HG03432 (cell line): ENCODE data around the gene TRIM26.

Source experiments
- ATAC-seq: cut with Tn5 transposase; IDR thresholded peaks from one replicate; pipeline ENCODE4 v1.9.1; 2021; ENCODE audit warnings: mild to moderate bottlenecking, moderate library complexity; ENCODE audit not compliant: unreplicated experiment

The TRIM26 gene

GRCh38 chr6:30211899-30212298 lies 1.3 kb downstream of the TRIM26 start:
- ATAC-seq, result no peak

- ATAC-seq, result no peak
Measured at GRCh38 chr6:30211306-30211705, 1.9 kb downstream of the TRIM26 start.

GRCh38 chr6:30207619-30208295 lies 5.4 kb downstream of the TRIM26 start:
- no peak for ATAC-seq

- no peak for ATAC-seq
Measured at GRCh38 chr6:30206799-30207618, 6.2 kb downstream of the TRIM26 start.

- ATAC-seq, result no peak
Measured at GRCh38 chr6:30206152-30206551, 7.1 kb downstream of the TRIM26 start.

- no peak for ATAC-seq
Measured at GRCh38 chr6:30204116-30204515, 9.1 kb downstream of the TRIM26 start.

GRCh38 chr6:30202366-30202765 lies 10.8 kb downstream of the TRIM26 start:
- ATAC-seq, result no peak

- peak; percentile 69 for ATAC-seq
Measured at GRCh38 chr6:30200551-30201281, 12.5 kb downstream of the TRIM26 start.

- ATAC-seq, result no peak
Measured at GRCh38 chr6:30198166-30199084, 14.8 kb downstream of the TRIM26 start.

- no peak for ATAC-seq
Measured at GRCh38 chr6:30196376-30196775, 16.8 kb downstream of the TRIM26 start.

GRCh38 chr6:30195951-30196350 lies 17.3 kb downstream of the TRIM26 start:
- no peak for ATAC-seq

- ATAC-seq, result no peak
Measured at GRCh38 chr6:30194797-30195690, 18.2 kb downstream of the TRIM26 start.

- no peak for ATAC-seq
Measured at GRCh38 chr6:30192076-30192475, 21.1 kb downstream of the TRIM26 start.

- ATAC-seq, result no peak
Measured at GRCh38 chr6:30188541-30188940, 24.7 kb downstream of the TRIM26 start.

GRCh38 chr6:30185846-30186484 lies 27.2 kb downstream of the TRIM26 start:
- no peak for ATAC-seq

GRCh38 chr6:30184417-30185031 lies 28.7 kb downstream of the TRIM26 start:
- no peak for ATAC-seq

GRCh38 chr6:30180145-30180544 lies 33.1 kb downstream of the TRIM26 start:
- ATAC-seq, result no peak

GRCh38 chr6:30178837-30179236 lies 34.4 kb downstream of the TRIM26 start:
- no peak for ATAC-seq

GRCh38 chr6:30175765-30176164 lies 37.4 kb downstream of the TRIM26 start:
- no peak for ATAC-seq
